H1 (cell line): ENCODE results near the gene FBXL17. TPM values are rescaled to one million over a fixed set of nuclear protein-coding genes. Genes with fewer than 3 reads are reported as not detected.

Experiments used
- CTCF ChIA-PET: fragments of 300-600 bp; sonication (Branson Sonifier 250); formaldehyde crosslinking; loops from one replicate; lab custom pipeline; 2021; ENCODE audit not compliant: partially characterized antibody; lab: Charles Lee
- POLR2A ChIA-PET: fragments of 300-600 bp; sonication (Branson Sonifier 250); formaldehyde crosslinking; loops from one replicate; lab custom pipeline; 2021; ENCODE audit warnings: inconsistent platforms; ENCODE audit not compliant: partially characterized antibody; lab: Charles Lee
- DNase-seq, 2 experiments: peaks; one replicate each; pipeline versions ENCODE4 v3.0.0 to v3.0.0-alpha.2; 2010 to 2022; ENCODE audit warnings: low spot score in 2 of 2, low read depth in 1 of 2, mixed read lengths in 1 of 2
- FAIRE-seq: peaks from 2 replicates; lab custom pipeline; 2011; peaks lifted over from hg19 to GRCh38; lab: Jason Lieb, UNC
- H2AFZ ChIP-seq: 2 replicates; pipeline ENCODE4 v1.8.1; 2012; ENCODE audit warnings: low read length, inconsistent platforms
- H2AK5ac ChIP-seq: 2 replicates; pipeline ENCODE4 v1.6.1; 2013; ENCODE audit warnings: low read depth, low read length
- H2BK120ac ChIP-seq: replicated peaks from 2 replicates; pipeline ENCODE3; 2013; ENCODE audit warnings: low read depth, low read length, inconsistent platforms
- H2BK12ac ChIP-seq: 2 replicates; pipeline ENCODE4 v1.6.1; 2013; ENCODE audit warnings: low read depth, low read length
- H2BK15ac ChIP-seq: 2 replicates; pipeline ENCODE4 v1.6.1; 2013; ENCODE audit warnings: low read length
- H2BK20ac ChIP-seq: 2 replicates; pipeline ENCODE4 v1.6.1; 2013; ENCODE audit warnings: low read length
- H2BK5ac ChIP-seq: 2 replicates; pipeline ENCODE4 v1.6.1; 2013; ENCODE audit warnings: low read depth, low read length
- H3K14ac ChIP-seq: 2 replicates; pipeline ENCODE4 v1.6.1; 2013; ENCODE audit warnings: inconsistent platforms; ENCODE audit not compliant: insufficient read length
- H3K18ac ChIP-seq: 2 replicates; pipeline ENCODE4 v1.6.1; 2013; ENCODE audit warnings: low read length; ENCODE audit errors: extremely low read depth
- H3K23ac ChIP-seq: 2 replicates; pipeline ENCODE4 v1.6.1; 2013; ENCODE audit warnings: inconsistent platforms; ENCODE audit not compliant: insufficient read length
- H3K23me2 ChIP-seq: 2 replicates; pipeline ENCODE4 v1.6.1; 2013; ENCODE audit warnings: low read depth, low read length
- H3K27ac ChIP-seq: 2 replicates; pipeline ENCODE4 v1.6.1; 2011; ENCODE audit warnings: low read depth, low read length, inconsistent platforms
- H3K27me3 ChIP-seq, 4 experiments: replicated peaks in 1 of 4; 1 replicate in 1 of 4; 2 replicates in 3 of 4; pipeline versions ENCODE4 v1.6.1 to v1.8.1; 2011 to 2013; ENCODE audit warnings: low read length in 3 of 4, mild to moderate bottlenecking in 3 of 4, inconsistent platforms in 2 of 4, mixed read lengths in 2 of 4, moderate library complexity in 1 of 4; ENCODE audit not compliant: control insufficient read depth in 3 of 4, insufficient read depth in 3 of 4; ENCODE audit errors: extremely low read depth in 1 of 4
- H3K36me3 ChIP-seq, 4 experiments: 2 replicates each; pipeline versions ENCODE4 v1.6.1 to v1.8.1; 2011 to 2013; ENCODE audit warnings: mild to moderate bottlenecking in 4 of 4, low read length in 3 of 4, moderate library complexity in 2 of 4, control low read depth in 1 of 4, inconsistent platforms in 1 of 4; ENCODE audit not compliant: insufficient read depth in 4 of 4, control insufficient read depth in 2 of 4
- H3K4ac ChIP-seq: replicated peaks from 2 replicates; pipeline ENCODE3; 2013; ENCODE audit warnings: low read length, low read depth, mixed read lengths, inconsistent platforms; ENCODE audit not compliant: insufficient read length
- H3K4me1 ChIP-seq, 4 experiments: replicated peaks in 1 of 4; 1 replicate in 1 of 4; 2 replicates in 3 of 4; pipeline versions ENCODE4 v1.6.1 to v1.8.1; 2011 to 2013; ENCODE audit warnings: low read length in 3 of 4, inconsistent platforms in 2 of 4, mixed read lengths in 1 of 4; ENCODE audit not compliant: insufficient read depth in 4 of 4, control insufficient read depth in 3 of 4
- H3K4me2 ChIP-seq, 2 experiments: 2 replicates each; pipeline versions ENCODE4 v1.6.1 to v1.8.1; 2011 to 2013; ENCODE audit warnings: low read depth in 2 of 2, low read length in 2 of 2, control low read depth in 1 of 2, inconsistent platforms in 1 of 2, mild to moderate bottlenecking in 1 of 2; ENCODE audit not compliant: insufficient read depth in 1 of 2
- H3K4me3 ChIP-seq, 4 experiments: fragments of 200-600, 300-600 bp in 1 of 4; sonication (generic), shearing (Covaris generic), sonication (Bioruptor Twin) in 1 of 4; 2 replicates each; pipeline versions ENCODE4 v1.5.1 to v1.8.1; 2011 to 2016; ENCODE audit warnings: low read length in 4 of 4, low read depth in 3 of 4, control low read depth in 2 of 4, inconsistent platforms in 2 of 4, mild to moderate bottlenecking in 2 of 4, mixed read lengths in 1 of 4, moderate library complexity in 1 of 4; ENCODE audit not compliant: insufficient read depth in 2 of 4; ENCODE audit errors: extremely low read depth in 1 of 4
- H3K56ac ChIP-seq: replicated peaks from 2 replicates; pipeline ENCODE3; 2013; ENCODE audit warnings: low read depth, mild to moderate bottlenecking, mixed read lengths, low read length, inconsistent platforms; ENCODE audit not compliant: insufficient read length
- H3K79me1 ChIP-seq: 2 replicates; pipeline ENCODE4 v1.6.1; 2013; ENCODE audit warnings: low read depth, low read length, control low read depth
- H3K79me2 ChIP-seq, 2 experiments: 2 replicates each; pipeline versions ENCODE4 v1.6.1 to v1.8.1; 2012 to 2013; ENCODE audit warnings: low read length in 2 of 2, mild to moderate bottlenecking in 2 of 2, inconsistent platforms in 1 of 2; ENCODE audit not compliant: insufficient read depth in 2 of 2, control insufficient read depth in 1 of 2
- H3K9ac ChIP-seq, 4 experiments: replicated peaks in 1 of 4; 1 replicate in 1 of 4; 2 replicates in 3 of 4; pipeline versions ENCODE4 v1.6.1 to v1.8.1; 2011 to 2013; ENCODE audit warnings: low read depth in 3 of 4, low read length in 3 of 4, control low read depth in 2 of 4, mild to moderate bottlenecking in 2 of 4, moderate library complexity in 2 of 4, inconsistent platforms in 1 of 4; ENCODE audit errors: extremely low read depth in 1 of 4
- H3K9me3 ChIP-seq, 2 experiments: 2 replicates each; pipeline versions ENCODE4 v1.6.1 to v1.8.1; 2012 to 2013; ENCODE audit warnings: mild to moderate bottlenecking in 2 of 2, moderate library complexity in 2 of 2, control low read depth in 1 of 2, inconsistent platforms in 1 of 2, low read depth in 1 of 2, low read length in 1 of 2, mixed read lengths in 1 of 2; ENCODE audit not compliant: insufficient read depth in 2 of 2
- H4K20me1 ChIP-seq, 2 experiments: replicated peaks in 1 of 2; 2 replicates each; pipeline versions ENCODE3 to v1.8.1; 2011 to 2013; ENCODE audit warnings: inconsistent platforms in 2 of 2, low read length in 2 of 2, mild to moderate bottlenecking in 1 of 2; ENCODE audit not compliant: insufficient read depth in 2 of 2, control insufficient read depth in 1 of 2
- H4K5ac ChIP-seq: 2 replicates; pipeline ENCODE4 v1.6.1; 2013; ENCODE audit warnings: low read length, low read depth, mixed read lengths, inconsistent platforms; ENCODE audit not compliant: insufficient read length
- H4K8ac ChIP-seq: 2 replicates; pipeline ENCODE4 v1.8.0; 2013; ENCODE audit warnings: mild to moderate bottlenecking, moderate library complexity, low read length, inconsistent platforms; ENCODE audit not compliant: insufficient read depth; ENCODE audit errors: extremely low read depth
- H4K91ac ChIP-seq: replicated peaks from 2 replicates; pipeline ENCODE3; 2013; ENCODE audit warnings: low read length, mixed read lengths, inconsistent platforms; ENCODE audit not compliant: insufficient read length
- ATF2 ChIP-seq: IDR thresholded peaks from 2 replicates; pipeline ENCODE4 v1.6.1; 2012; ENCODE audit warnings: low read length, inconsistent platforms
- CTCF ChIP-seq, 3 experiments: IDR thresholded peaks; 1 replicate in 2 of 3; 2 replicates in 1 of 3; pipeline versions ENCODE4 v1.5.1 to v1.6.1; 2011; ENCODE audit warnings: low read length in 3 of 3, mild to moderate bottlenecking in 3 of 3, inconsistent platforms in 2 of 3, low read depth in 1 of 3, moderate library complexity in 1 of 3; ENCODE audit not compliant: insufficient read depth in 1 of 3; ENCODE audit errors: control extremely low read depth in 1 of 3
- GABPA ChIP-seq: IDR thresholded peaks from 2 replicates; pipeline ENCODE4 v1.6.1; 2011; ENCODE audit warnings: mild to moderate bottlenecking, low read length, moderate library complexity, borderline replicate concordance; ENCODE audit not compliant: insufficient read depth
- RAD21 ChIP-seq, 2 experiments: IDR thresholded peaks in 1 of 2; conservative IDR thresholded peaks in 1 of 2; 2 replicates each; pipeline ENCODE4 v1.6.1; 2011; ENCODE audit warnings: low read depth in 2 of 2, low read length in 2 of 2, improper control_type of control experiment in 1 of 2, inconsistent platforms in 1 of 2, mild to moderate bottlenecking in 1 of 2, moderate library complexity in 1 of 2
- SP4 ChIP-seq: IDR thresholded peaks from 2 replicates; pipeline ENCODE4 v1.6.1; 2012; ENCODE audit warnings: low read length, inconsistent platforms
- TEAD4 ChIP-seq: IDR thresholded peaks from 2 replicates; pipeline ENCODE4 v1.6.1; 2012; ENCODE audit warnings: low read depth, low read length, inconsistent platforms, mixed read lengths
- WGBS, 2 experiments: shearing (Covaris generic) in 1 of 2; methylation state at CpG; one replicate each; pipeline versions ENCODE4 v1.1.6 to v1.1.7; 2013 to 2015; ENCODE audit warnings: low lambda C conversion rate in 2 of 2, mixed read lengths in 2 of 2, inconsistent platforms in 1 of 2, low coverage in 1 of 2, missing lambda C conversion rate in 1 of 2; ENCODE audit not compliant: insufficient replicate concordance in 2 of 2, insufficient coverage in 1 of 2, insufficient read length in 1 of 2; ENCODE audit errors: extremely low coverage in 1 of 2, missing lambda C conversion rate in 1 of 2; 5-methylcytosine and 5-hydroxymethylcytosine counted together
- polyA plus RNA-seq, 7 experiments: library from polyadenylated mRNA; depleted of rRNA in 3 of 7; stranded (reverse) in 5 of 7; unstranded in 2 of 7; fragments of >200 nt in 5 of 7; fragments of 200-250 nt in 2 of 7; gene quantifications; 1 replicate in 5 of 7; 2 replicates in 1 of 7; 4 replicates in 1 of 7; pipeline versions ENCODE4 v1.2.1 to v1.2.3, GENCODE V29; 2011 to 2013; ENCODE audit warnings: missing spikeins in 2 of 7, mixed read lengths in 2 of 7
- total RNA-seq: library from RNA; stranded (reverse); fragmentation: NEBNext Ultra II Directional; extraction: Animal tissue kit (Norgen Biotek cat#: 25700); gene quantifications from 2 replicates; pipeline ENCODE4 v1.2.1, GENCODE V29; 2021

FBXL17 gene
- total and polyA plus RNA-seq, 2 of the 8 experiments (the other 6 are each of a cell fraction or from before 2014, with no cell fraction given), result 0.35 to 4.3 TPM

GRCh38 chr5:108260117-108260857 lies 121.6 kb downstream of the FBXL17 start:
- H4K91ac ChIP-seq, result no peak overlapping the region
- H3K79me2 ChIP-seq, result no peaks in the 10 kb centered on the region
- no peaks in the 10 kb centered on the region for H3K27me3 ChIP-seq
- no peak overlapping the region for H2BK20ac ChIP-seq
- peaks cover 0 to 2% (median 0%) of the 10 kb centered on the region in 4 experiments; a peak in 3 of 7 replicates for H3K4me1 ChIP-seq
- H3K27ac ChIP-seq, result no peak overlapping the region
- no peak overlapping the region for H3K4me3 ChIP-seq
- FAIRE-seq (peak; percentile 99), DNase-seq (peak; percentile 54 to 79)
- no peak overlapping the region for H4K5ac ChIP-seq
- H3K4me2 ChIP-seq, result no peak overlapping the region
- no peaks in the 10 kb centered on the region for H3K9me3 ChIP-seq
- no peak overlapping the region for H2BK12ac ChIP-seq
- TF ChIP-seq RAD21 (IDR thresholded peaks at IDR 0.05 in 1 of 2, conservative IDR thresholded peaks at IDR 0.05 in 1 of 2; ENCODE audit: low read depth in 2 of 2, low read length in 2 of 2) (peak; percentile 94 to 96), GABPA (no peak), TEAD4 (peak; percentile 82), ATF2 (no peak), SP4 (0 out of 2 replicates have a peak, but pooled peaks have one; percentile 33), CTCF (IDR thresholded peaks at IDR 0.05; ENCODE audit: control extremely low read depth in 1 of 3, insufficient read depth in 1 of 3, low read depth in 1 of 3, low read length in 3 of 3) (peak; percentile 68 to 94 (median 87))
- H3K23ac ChIP-seq, result no peak overlapping the region
- H2AK5ac ChIP-seq, result no peak overlapping the region
- no peak overlapping the region for H3K14ac ChIP-seq
- H2BK5ac ChIP-seq, result no peak overlapping the region
- WGBS, 2 experiments, result 52% methylated on average over 8 of the region's 8 CpGs; no CpG with 5 or more reads in 1 of the 2 experiments
- no peaks in the 10 kb centered on the region for H3K36me3 ChIP-seq
- H3K4ac ChIP-seq, result no peak overlapping the region
- peak overlapping the region; percentile 3; the same call in 1 of the 2 replicates for H2AFZ ChIP-seq
- ChIA-PET POLR2A (interaction anchor here (1.1 kb wide), 1 partner anchor 51 kb away, joined by 3 read pairs; no protein-coding TSS in a partner anchor), CTCF (interaction anchor here (0.6 to 4.4 kb wide), 42 partner anchors 9 to 368 kb away, joined by 3 to 29 read pairs (median 4); no protein-coding TSS in a partner anchor)
- no peak overlapping the region for H3K18ac ChIP-seq
- no peak overlapping the region for H2BK15ac ChIP-seq
- H4K8ac ChIP-seq, result no peak overlapping the region
- no peak overlapping the region for H3K56ac ChIP-seq
- H2BK120ac ChIP-seq, result no peak overlapping the region
- no peaks in the 10 kb centered on the region for H4K20me1 ChIP-seq
- no peaks in the 10 kb centered on the region for H3K23me2 ChIP-seq
- H3K9ac ChIP-seq, result no peak overlapping the region
- H3K79me1 ChIP-seq, result no peaks in the 10 kb centered on the region
